NCI-H1417 treated with DMSO at 0.1 percent for 48 hours (cell line): ENCODE data around the gene SGMS1.
"Not testable (repeated sequence)": the region's sequence is repeated elsewhere in the genome, so short reads cannot be mapped to it uniquely, and the experiment has no call there.

Experiments used
- DNase-seq: peaks from one replicate; lab custom pipeline; 2025; lab: John Stamatoyannopoulos, UW

The SGMS1 gene

DNA sequence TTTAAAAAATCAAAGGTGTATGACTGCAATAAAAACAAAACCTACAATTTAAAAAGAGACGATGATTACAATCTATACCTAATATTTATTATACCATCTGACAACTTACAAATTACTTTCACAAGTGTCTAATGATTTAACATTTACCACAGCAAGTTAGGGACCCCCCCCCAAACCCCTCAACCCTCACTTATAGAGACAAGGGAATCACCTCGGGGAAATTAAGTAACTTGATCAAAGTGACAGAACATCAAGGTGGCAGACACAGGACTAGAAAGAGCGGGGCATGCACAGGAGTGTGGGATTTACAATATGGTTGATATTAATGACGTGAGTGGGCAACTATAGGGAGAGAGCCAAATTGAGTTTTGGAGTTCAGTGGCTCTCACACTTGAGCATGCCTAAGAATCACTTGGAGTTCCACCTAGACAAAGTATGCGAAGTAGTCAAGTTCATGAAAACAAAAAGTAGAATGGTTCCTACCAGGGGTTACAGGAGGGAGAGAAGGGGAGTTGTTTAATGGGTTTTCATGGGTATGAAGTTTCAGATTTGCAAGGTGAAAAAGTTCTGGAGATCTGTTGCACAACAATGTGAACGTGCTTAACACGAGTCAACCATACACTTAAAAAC, 43.4 kb downstream of the SGMS1 start:
- DNase-seq, result no peak

DNA sequence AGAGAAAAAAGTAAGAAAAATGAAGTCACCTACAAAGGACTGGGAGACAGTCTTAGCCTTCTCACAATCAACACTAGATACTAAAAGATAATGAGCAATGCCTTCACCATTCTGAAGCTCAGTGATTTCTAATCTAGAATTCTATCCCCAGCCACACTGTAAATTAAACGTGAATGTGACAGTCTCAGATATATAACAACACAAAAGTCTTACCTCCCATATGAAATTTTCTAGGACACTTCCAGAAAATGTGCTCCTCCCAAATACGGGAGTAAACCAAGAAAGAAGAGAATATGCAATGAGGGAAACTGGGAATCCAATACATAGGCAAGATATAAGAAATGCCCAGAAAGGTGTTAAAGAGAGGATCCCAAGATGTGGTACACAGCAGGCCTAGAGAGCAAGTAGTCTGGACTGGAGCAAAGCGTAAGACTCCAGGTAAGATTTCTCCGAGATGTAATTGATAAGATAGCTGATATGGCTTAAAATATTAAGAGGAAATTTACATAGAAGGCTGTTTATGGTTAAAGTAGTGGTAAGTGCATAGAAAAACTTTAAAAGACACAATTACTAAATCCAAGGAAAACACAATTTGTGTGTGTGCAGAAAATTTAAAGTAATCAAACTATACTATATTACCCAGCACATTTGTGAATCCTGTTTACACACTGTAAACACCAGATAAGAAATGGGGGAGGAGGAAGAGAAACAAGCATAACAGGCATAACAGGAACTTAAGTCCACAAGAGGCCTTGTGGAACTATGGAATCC, 44.1 kb downstream of the SGMS1 start:
- no peak for DNase-seq

DNA sequence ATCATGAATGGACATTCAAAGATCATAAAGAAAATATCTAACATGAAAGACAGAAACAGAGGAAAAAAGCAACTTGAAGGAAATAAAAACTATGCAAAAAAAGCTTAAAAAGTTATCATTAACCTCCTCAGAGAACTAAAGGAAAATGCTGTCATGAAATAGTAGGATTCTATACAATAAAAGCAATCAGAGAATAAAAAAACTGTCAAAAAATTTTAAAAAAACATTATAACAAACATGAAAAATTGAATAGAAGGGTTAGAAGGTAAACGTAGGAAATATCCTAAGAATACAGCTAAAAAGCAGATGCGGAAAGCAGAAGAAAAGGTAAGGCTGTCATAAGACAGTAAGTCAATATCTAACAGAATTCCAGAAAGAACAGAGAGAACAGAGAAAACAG, 44.8 kb downstream of the SGMS1 start:
- no peak for DNase-seq

DNA sequence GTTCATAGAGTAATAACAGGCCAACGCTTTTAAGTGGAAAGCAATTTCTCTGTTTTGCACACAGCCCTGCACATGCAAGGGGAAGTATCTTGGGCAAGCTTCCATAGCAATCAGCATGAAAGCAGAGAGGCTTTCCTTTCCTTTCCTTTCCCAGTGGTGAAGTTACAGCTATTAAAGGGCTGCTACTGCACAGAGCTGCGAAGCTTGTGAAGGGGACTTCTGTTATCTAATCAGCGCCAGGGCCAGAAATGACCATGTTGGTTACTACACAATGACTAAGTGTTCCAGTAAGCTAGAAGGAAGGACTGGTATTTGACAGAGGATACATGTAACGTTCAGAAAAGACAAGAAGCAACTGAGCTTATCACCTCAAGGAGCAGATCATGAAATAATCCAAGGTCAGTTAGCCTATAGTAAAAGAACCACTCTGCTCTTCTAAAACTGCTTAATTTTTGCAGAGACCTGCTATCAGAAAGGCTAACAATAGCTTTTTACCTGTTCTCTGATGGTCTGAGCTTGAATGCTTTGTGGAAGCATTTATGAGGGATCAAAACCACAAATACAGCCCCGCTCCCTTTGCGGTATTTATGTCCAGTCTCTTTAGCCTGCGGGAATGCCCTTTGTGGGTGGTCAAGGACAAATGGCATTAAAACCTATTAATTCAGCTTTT, 45.9 kb downstream of the SGMS1 start:
- no peak for DNase-seq

DNA sequence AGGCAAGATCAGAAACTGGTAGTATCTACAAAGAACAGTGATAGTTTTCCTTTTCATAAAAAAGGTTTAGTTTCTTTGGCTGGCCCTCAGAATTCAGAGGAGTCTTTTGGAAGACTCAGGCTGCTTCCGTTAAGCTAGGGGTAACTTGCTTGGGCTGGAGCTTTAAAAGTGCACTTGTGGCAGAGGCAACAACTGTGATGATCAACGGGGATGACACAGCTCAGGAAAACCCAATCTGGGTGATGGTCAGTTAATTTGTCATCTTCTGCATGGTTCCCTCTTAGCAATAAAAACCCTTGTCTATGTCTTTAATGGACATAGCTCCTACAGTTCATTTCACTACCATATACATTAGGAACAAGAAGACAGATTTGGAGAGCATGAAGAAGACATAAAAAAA, 46.7 kb downstream of the SGMS1 start:
- no peak for DNase-seq

DNA sequence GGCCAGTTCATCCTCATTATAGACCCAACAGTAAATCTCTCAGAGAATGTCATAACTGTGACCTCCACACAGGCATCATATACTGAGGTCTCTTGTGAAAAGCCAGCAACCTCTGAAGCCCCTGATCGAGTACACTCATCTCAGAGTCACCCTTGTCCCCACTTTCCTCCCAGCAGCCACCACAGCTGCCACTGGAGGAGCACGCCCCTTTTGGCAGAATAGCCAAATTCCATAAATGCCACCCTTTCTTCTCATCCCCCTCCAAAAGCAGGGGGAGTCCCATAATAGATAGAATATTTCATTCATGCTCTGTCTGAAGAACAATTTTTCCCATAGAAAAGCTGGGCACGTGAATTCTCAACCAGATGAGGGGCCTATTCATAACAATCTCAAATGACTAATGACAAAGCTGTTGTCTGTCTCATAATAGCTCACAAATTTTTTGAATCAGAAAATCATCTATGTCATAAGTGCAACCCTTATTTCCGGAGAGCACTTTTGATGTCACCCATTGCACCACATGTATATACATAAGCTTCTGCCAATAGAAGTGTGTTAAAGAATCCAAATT, 47.4 kb downstream of the SGMS1 start:
- no peak for DNase-seq

DNA sequence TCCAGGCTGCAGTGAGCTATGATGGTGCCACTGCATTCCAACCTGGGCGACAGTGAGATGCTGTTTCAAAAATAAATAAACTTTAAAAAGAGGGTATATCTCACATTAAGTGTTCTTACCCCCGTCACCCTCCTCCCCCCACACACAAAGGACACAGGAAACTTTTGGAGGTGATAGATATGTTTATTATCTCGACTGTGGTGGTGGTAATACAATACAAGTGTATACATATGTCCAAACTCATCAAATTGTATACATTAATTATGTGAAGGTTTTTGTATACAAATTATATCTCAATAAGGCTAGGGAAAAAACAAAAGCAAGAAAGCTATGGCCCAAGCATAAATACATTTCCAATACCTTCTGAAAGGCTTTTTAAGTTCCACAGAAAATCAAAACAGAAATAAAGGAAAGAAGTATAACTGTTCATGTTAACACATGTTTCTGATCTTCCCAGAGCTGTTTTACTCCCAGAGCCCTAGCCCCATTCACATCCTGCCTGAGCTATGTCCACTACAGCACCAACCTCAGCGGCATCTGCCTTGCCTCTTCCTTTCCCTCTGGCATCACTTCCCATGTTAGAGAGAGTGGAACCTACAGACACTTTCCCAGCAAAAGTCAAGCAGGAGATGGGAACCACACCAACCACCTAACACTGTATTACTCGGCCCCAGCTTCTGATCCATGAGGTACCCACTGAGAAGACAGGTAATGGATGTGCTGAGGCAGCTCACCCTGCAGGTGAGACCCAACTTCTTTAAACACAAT, 48.1 kb downstream of the SGMS1 start:
- no peak for DNase-seq

DNA sequence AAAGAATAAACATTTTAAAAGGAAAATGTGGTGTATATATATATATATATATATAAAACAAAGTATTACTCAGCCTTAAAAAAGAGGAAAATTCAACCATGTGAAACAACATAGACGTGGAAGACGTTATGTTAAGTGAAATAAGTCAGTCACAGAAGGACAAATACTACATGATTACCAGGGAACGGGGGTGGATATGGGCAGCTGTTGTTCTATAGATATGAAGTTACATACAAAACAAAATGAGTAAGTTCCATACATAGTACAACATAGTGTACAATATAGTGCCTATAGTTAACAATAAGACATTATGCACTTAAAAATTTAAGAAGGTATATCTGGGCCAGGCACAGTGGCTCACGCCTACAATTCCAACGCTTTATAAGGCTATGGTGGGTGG, 48.8 kb downstream of the SGMS1 start:
- no peak for DNase-seq

DNA sequence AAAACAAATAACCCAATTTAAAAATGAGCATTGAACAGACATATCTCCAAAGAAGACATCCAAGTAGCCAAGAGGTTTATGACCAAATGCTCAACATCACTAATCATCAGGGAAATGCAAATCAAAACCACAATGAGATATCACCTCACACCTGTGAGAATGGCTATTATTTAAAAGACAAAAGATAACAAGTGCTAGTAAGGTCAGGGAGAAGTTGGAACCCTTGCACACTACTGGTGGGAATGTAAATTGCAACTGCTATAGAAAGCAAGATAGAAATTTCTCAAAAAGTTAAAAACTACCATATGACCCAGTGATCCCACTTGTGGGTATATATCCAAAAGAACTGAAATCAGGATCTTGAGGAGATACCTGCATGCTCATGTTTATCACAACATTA, 49.5 kb downstream of the SGMS1 start:
- no peak for DNase-seq

DNA sequence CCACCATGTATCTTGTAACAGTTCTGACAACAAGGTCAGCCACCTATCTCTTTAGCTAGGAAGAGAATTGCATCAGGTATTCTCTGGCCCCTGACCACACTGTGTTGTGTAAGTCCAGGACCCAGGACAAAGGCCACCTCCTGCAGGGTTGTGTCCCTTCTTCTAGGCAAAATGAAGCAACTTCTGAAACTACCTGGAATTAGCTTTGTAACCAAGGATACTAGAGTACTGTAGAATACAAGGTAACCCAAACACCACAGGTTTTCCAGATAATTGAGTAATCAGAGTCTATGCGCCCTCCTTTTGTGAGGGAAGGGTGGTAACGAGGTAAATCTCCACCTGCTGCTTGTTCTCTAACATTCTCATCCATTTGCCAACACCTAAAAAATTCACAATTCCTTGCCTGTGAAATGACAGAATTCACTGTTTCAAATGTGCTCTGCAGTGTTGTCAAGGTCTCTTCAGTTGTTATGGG, 51.7 kb downstream of the SGMS1 start:
- no peak for DNase-seq

DNA sequence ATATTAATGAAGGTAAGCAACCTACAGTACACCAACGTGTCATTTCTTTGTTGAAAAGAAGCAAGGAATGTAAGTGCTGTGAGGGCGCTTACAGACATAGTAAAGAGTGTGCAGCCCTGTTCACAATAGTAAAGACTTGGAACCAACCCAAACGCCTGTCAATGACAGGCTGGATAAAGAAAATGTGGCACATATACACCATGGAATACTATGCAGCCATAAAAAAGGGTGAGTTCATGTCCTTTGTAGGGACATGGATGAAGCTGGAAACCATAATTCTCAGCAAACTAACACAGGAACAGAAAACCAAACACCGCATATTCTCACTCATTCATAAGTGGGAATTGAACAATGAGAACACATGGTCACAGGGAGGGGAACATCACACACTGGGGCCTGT, 55.0 kb downstream of the SGMS1 start:
- DNase-seq, result not testable (repeated sequence)

DNA sequence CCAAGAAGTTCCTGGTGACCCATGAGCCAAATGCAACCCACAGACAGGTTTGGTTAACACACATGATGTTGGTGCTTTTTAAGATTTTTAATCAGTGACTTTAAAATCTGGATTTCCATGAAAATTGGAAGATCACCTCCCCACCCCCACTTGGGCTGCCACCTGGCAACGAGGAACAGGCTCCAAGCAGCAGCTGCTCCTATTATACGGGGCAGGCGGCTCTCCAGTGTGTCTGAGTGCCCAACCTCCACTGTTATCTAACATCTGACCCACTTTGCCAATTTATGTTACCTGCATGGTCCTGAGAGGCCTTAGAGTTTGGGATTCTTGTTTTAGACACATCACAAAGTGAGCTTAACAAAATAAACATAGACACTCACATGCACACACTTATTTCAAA, 56.4 kb downstream of the SGMS1 start:
- no peak for DNase-seq

DNA sequence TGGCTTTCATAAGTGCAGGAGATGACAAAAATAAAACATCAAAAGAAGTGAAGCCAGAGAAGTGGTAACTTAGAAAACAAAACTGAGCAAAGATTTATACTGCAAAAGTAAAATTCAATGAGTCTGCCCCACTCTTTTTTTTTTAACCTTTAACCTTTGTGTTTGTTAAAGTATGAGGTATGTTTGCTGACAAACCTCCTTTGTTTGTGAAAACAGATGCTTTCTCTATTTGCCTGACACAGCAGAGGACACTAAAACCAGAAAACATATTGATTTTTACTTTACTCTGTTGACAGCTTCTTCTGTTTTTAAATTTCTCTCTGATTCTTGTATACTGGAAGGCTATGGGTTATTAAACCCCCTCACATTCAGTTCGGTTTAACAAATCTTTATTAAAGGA, 57.6 kb downstream of the SGMS1 start:
- DNase-seq, result no peak

DNA sequence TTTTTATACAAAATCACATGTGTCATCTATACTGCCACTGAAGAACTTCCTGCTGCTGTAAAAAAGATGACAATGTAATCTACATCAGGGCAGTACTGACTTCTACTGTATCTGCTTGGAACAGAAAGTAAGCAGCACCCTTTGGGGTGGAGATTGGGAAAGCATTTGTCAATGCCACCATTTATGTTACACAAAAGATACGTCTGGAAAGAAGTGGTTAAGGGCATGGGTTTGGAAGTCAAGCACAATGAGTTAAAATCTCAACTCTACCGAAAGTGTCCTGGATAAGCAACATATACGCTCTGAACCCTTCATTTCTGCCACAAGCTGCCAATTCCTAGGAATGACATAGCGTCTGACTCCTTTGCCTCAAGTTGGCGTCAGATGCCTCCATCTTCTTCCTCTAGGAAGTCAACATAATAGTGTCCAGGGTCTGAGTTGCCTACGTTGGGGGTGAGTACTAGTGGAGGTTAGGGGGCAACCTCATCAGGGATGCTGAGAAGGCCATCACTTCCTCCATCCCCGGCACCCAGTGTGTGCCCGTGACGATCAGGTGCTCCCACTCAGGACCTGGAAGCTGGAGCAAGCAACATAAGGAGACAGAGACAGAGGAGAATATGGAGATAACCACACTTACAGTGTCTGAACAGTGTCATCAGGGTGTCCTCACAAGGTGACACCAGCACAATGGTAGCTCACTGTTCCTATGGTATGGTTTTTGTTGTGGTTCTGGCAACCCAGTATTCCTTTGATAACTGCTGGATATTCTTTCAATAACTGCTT, 58.3 kb downstream of the SGMS1 start:
- no peak for DNase-seq

DNA sequence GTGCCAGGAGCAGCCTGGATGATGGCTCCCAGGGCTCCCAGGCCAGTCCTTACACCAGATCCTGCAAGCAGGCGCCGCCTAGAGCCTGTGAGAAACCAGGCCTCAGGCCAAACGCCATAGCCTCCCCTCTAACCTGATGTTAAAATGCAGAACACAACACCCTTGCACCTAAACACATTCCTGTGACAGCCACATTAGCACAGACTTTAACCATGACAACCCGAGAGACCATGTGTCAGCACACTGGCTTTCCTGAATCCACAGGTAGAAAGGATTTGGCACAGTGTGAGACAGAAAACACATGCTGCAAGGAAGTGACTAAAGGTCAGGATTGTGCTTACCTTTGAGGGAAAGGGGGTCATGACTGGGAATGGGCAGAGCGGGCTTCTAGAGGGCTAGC, 59.9 kb downstream of the SGMS1 start:
- DNase-seq, result no peak

DNA sequence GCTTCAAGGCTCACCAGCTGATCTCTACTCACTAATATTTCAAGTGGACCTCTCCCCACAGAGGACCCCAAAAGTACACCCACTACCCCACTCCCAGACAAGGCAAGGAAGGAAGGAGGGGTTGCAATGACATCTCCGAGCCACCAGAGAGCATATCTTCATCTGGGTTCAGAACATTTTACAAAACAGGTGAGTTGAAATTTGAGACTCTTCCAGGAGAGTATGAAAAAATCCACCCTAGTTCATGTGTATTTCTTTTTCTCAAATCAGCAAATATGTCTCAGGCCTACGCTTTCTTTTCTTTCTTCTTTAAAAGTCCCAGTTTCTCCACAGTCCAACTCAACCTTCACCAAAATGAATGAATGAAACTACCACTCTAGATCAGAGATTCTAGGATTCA, 61.9 kb downstream of the SGMS1 start:
- DNase-seq, result no peak

DNA sequence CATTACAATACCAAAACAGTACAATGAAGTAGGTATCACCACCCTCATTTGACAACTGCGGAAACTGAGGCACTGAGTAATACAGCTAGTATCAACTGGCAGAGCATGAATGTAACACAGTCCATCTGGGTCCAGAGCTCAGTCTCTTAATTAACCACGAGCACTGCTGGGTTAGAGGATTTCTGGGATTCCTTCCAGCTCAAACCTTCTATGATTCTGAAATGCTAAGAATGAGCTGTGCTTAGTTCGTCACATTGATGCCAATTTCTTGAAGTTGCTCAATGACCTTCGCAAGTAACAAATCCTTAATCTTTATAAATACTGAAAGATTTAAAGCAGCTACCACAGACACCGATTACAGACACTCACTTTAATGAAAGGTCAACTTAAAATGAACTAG, 62.5 kb downstream of the SGMS1 start:
- DNase-seq, result no peak

DNA sequence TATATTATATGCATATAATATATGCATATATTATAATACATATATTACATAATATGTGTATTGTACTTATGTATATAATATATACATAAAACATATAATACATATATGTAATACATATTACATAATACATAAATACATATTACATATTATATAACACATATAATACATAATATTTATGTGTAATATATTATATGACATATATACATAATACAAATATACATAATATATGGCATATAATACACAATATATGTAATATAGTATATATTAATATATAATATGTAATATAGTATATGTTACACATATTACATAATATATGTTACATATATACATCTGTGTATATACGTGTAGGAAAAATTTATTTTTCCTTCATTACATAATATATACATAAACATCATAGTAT, 63.4 kb downstream of the SGMS1 start:
- DNase-seq, result no peak

DNA sequence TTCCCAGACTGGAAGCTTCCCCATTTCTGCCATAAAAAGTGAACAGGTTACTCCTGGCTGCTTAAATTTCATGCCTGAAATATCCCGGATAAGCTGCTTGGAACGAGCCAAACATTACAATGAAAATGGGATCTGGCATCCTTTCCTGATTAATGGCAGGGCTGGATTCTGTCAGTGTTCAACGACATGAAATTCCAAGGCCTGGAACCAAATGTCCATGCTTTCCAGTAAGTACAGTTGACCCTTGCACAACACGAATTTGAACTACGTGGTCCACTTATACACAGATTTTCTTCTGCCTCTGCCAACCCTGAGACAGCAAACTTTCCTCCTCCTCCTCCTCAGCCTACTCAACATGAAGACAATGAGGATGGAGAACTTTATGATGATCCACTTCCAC, 65.4 kb downstream of the SGMS1 start:
- DNase-seq, result no peak

DNA sequence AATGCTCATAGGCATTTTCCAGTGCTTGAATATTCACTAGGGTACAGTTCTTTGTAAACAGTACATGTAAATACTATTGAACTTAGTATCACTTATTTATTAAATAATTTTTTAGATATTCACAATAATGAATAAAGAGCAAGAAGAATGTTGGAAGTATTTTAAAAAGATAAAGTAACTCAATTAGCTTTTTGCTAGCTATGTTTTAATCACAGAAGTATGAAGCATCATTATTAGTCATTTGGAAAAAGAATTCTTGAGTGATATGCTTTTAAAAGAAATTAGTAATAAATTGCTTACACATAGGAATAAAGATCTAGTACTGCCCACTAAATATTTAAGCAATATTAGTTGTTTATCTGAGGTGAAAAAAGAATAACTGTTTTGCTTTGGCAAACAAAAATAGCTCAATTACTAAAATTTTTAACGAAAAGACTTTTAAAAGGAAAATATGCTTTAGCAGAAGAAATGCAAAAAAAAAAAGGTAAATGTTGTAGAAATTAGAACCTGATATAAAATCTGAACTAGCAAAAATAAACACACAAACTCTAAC, 66.5 kb downstream of the SGMS1 start:
- no peak for DNase-seq
